A673 (cell line): Measurements from ENCODE around the gene CSPG5.

ENCODE experiments used
- EZH2 ChIP-seq: fragments of 200-600 bp; sonication (generic); IDR thresholded peaks from 2 replicates; pipeline ENCODE4 v1.6.1; 2017; ENCODE audit warnings: borderline replicate concordance, low read depth, mild to moderate bottlenecking, mixed read lengths, antibody characterized with exemption, low read length; ENCODE audit not compliant: poor library complexity, severe bottlenecking
- TF ChIP-seq, protein P1 (sequence below): fragments of 300-800, 200-600 bp; sonication (generic); conservative IDR thresholded peaks from 2 replicates; pipeline ENCODE4 v1.5.1; 2017; ENCODE audit warnings: low read depth, mild to moderate bottlenecking, antibody characterized with exemption, low read length, moderate library complexity, mixed read lengths

DNA sequence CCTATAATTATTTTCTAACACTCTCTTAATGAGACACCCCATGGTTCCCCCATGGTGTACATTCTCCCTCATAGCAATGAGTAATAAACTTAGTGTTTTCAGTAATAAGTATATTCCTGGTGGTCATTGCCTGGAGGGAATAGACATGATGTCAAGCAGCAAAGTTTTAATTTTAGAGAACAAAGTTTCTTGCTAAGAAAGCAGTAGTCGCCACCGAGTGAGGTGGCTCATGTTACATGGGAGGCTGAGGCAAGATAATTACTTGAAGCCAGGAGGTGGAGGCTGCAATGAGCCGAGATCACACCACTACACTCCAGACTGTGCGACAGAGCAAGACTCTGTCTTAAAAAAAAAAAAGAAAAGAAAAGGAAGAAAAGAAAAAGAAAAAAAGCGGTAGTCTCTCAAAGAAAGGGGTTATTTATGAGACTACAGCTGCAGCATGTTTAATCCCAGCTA lies 62.8 kb downstream of the CSPG5 start:
- TF ChIP-seq, protein P1, sequence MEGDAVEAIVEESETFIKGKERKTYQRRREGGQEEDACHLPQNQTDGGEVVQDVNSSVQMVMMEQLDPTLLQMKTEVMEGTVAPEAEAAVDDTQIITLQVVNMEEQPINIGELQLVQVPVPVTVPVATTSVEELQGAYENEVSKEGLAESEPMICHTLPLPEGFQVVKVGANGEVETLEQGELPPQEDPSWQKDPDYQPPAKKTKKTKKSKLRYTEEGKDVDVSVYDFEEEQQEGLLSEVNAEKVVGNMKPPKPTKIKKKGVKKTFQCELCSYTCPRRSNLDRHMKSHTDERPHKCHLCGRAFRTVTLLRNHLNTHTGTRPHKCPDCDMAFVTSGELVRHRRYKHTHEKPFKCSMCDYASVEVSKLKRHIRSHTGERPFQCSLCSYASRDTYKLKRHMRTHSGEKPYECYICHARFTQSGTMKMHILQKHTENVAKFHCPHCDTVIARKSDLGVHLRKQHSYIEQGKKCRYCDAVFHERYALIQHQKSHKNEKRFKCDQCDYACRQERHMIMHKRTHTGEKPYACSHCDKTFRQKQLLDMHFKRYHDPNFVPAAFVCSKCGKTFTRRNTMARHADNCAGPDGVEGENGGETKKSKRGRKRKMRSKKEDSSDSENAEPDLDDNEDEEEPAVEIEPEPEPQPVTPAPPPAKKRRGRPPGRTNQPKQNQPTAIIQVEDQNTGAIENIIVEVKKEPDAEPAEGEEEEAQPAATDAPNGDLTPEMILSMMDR: no peak
- no peak for TF ChIP-seq EZH2
